Stomach (tissue), 9 donors: Measurements from ENCODE around the gene CYTH1. TPM values are rescaled to one million over a fixed set of nuclear protein-coding genes. Genes with fewer than 3 reads are reported as not detected.

ENCODE experiments used
- DNase-seq, 2 donors: peaks; one replicate each; pipeline versions ENCODE4 v3.0.0 to v3.0.0-alpha.2; 2013 to 2019
- H3K27ac ChIP-seq, 5 donors: fragments of 200-600 bp in 4 of 5; sonication (generic) in 4 of 5; one replicate each; pipeline ENCODE4 v1.5.1; 2013 to 2019; ENCODE audit warnings: mild to moderate bottlenecking in 1 of 5, moderate library complexity in 1 of 5
- H3K27me3 ChIP-seq, 3 donors: fragments of 200-600 bp; sonication (generic); one replicate each; pipeline ENCODE4 v1.5.1; 2017 to 2019; ENCODE audit warnings: mixed run types in 1 of 3
- H3K36me3 ChIP-seq, 4 donors: fragments of 200-600 bp; sonication (generic); 1 replicate in 3 of 4; 2 replicates in 1 of 4; pipeline ENCODE4 v1.5.1; 2016 to 2019
- H3K4me1 ChIP-seq, 4 donors: fragments of 200-600 bp; sonication (generic); one replicate each; pipeline ENCODE4 v1.5.1; 2016 to 2019
- H3K4me3 ChIP-seq, 4 donors: fragments of 200-600 bp; sonication (generic) in 3 of 4; one replicate each; pipeline ENCODE4 v1.5.1; 2016 to 2019; ENCODE audit warnings: mild to moderate bottlenecking in 1 of 4
- H3K9me3 ChIP-seq, 4 donors: fragments of 200-600 bp; sonication (generic); one replicate each; pipeline ENCODE4 v1.5.1; 2016 to 2019
- EP300 ChIP-seq: sonication (generic); formaldehyde crosslinking; IDR thresholded peaks from one replicate; pipeline ENCODE4 v1.6.1; 2017; ENCODE audit warnings: antibody characterized with exemption
- POLR2A ChIP-seq, 4 donors: fragments of 450-650 bp; IDR thresholded peaks; one replicate each; pipeline ENCODE4 v1.6.1; 2016; ENCODE audit warnings: antibody characterized with exemption in 4 of 4, control low read depth in 2 of 4, mild to moderate bottlenecking in 1 of 4, moderate library complexity in 1 of 4
- POLR2AphosphoS5 ChIP-seq, 3 donors: sonication (generic); formaldehyde crosslinking; IDR thresholded peaks; one replicate each; pipeline ENCODE4 v1.6.1; 2016; ENCODE audit warnings: antibody characterized with exemption in 3 of 3
- WGBS, 5 donors: extraction: QIAGEN DNeasy Blood & Tissue Kit in 3 of 5; methylation state at CpG; one replicate each; pipeline versions ENCODE4 v1.1.5 to v1.1.7; 2013 to 2018; 5-methylcytosine and 5-hydroxymethylcytosine counted together
- intact Hi-C: fragments of 100-400 bp; cut with DNase I; formaldehyde crosslinking; loops from one replicate; pipeline ENCODE4 v1.15.1; 2023; ENCODE audit warnings: low total_unique reads
- polyA plus RNA-seq, 3 donors: library from polyadenylated mRNA; stranded (reverse); fragments of 200-250 nt; gene quantifications; one replicate each; pipeline ENCODE4 v1.2.3, GENCODE V29; 2013
- total RNA-seq, 5 donors: library from RNA; depleted of rRNA; stranded (reverse); fragments of >200 nt; gene quantifications; one replicate each; pipeline versions ENCODE4 v1.1.0 to v1.2.3, GENCODE V29; 2014 to 2016
- TF ChIP-seq, protein P1 (sequence below), 7 experiments: fragments of 450-650 bp in 4 of 7; fragments of 200-600 bp in 3 of 7; sonication (generic) in 3 of 7; IDR thresholded peaks; one replicate each; pipeline ENCODE4 v1.5.1; 2016 to 2019; ENCODE audit warnings: antibody characterized with exemption in 7 of 7, control low read depth in 2 of 7, mild to moderate bottlenecking in 1 of 7
- donor health status: healthy with polysubstance abuse.
- donor health status: Bipolar disorder and iron deficiency.
- donor health status: healthy.

The CYTH1 gene
- total and polyA plus RNA-seq, 8 donors = 29.6 to 137 (median 55.9) TPM

GRCh38 chr17:78687125-78687524 is 94.9 kb downstream of the CYTH1 start:
- no peak for DNase-seq
- no peak for TF ChIP-seq POLR2AphosphoS5 (IDR thresholded peaks at IDR 0.05)
- no peak for TF ChIP-seq EP300
- TF ChIP-seq POLR2A (IDR thresholded peaks at IDR 0.05) = no peak
- TF ChIP-seq, protein P1, sequence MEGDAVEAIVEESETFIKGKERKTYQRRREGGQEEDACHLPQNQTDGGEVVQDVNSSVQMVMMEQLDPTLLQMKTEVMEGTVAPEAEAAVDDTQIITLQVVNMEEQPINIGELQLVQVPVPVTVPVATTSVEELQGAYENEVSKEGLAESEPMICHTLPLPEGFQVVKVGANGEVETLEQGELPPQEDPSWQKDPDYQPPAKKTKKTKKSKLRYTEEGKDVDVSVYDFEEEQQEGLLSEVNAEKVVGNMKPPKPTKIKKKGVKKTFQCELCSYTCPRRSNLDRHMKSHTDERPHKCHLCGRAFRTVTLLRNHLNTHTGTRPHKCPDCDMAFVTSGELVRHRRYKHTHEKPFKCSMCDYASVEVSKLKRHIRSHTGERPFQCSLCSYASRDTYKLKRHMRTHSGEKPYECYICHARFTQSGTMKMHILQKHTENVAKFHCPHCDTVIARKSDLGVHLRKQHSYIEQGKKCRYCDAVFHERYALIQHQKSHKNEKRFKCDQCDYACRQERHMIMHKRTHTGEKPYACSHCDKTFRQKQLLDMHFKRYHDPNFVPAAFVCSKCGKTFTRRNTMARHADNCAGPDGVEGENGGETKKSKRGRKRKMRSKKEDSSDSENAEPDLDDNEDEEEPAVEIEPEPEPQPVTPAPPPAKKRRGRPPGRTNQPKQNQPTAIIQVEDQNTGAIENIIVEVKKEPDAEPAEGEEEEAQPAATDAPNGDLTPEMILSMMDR (IDR thresholded peaks at IDR 0.05) = no peak
- no peaks in the 10 kb centered on the region for H3K9me3 ChIP-seq
- intact Hi-C loops = no loop called here
- 71 to 97% (median 89%) methylated on average over 3 of the region's 3 CpGs for WGBS, 5 donors
- H3K4me1 ChIP-seq = no peaks in the 10 kb centered on the region
- H3K36me3 ChIP-seq = peaks cover 44 to 91% (median 85%) of the 10 kb centered on the region in 4 donors
- no peak overlapping the region for H3K4me3 ChIP-seq
- H3K27me3 ChIP-seq = no peaks in the 10 kb centered on the region
- H3K27ac ChIP-seq = no peak overlapping the region

DNA sequence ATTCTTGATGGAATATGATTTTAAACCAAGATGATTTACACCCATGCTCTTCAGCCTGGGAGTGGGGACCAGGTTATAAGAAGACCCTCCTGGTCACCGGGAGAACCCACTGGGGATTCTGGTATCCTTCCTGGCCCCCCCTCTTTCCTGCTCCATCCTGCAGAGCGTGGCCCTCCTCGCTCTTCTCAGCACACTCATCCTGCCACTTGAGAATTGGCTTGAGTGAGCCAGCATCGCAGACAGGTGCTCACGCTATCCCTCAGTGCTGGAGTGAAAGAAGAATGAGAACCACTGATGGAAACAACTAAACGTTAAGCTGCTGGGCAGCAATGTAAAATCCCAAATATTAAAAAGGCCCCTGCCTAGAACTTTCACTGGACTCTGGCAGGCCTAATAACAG is 98.0 kb downstream of the CYTH1 start:
- peaks cover 0 to 7% (median 3%) of the 10 kb centered on the region in 4 donors for H3K4me1 ChIP-seq
- 88 to 96% (median 90%) methylated on average over 6 of the region's 6 CpGs for WGBS, 5 donors
- intact Hi-C loops = no loop called here
- H3K36me3 ChIP-seq = peaks cover 58 to 89% (median 80%) of the 10 kb centered on the region in 4 donors
- H3K27me3 ChIP-seq = no peaks in the 10 kb centered on the region
- H3K4me3 ChIP-seq = no peak overlapping the region
- DNase-seq = no peak
- H3K27ac ChIP-seq = no peak overlapping the region
- TF ChIP-seq, protein P1 (IDR thresholded peaks at IDR 0.05) = no peak
- no peaks in the 10 kb centered on the region for H3K9me3 ChIP-seq

DNA sequence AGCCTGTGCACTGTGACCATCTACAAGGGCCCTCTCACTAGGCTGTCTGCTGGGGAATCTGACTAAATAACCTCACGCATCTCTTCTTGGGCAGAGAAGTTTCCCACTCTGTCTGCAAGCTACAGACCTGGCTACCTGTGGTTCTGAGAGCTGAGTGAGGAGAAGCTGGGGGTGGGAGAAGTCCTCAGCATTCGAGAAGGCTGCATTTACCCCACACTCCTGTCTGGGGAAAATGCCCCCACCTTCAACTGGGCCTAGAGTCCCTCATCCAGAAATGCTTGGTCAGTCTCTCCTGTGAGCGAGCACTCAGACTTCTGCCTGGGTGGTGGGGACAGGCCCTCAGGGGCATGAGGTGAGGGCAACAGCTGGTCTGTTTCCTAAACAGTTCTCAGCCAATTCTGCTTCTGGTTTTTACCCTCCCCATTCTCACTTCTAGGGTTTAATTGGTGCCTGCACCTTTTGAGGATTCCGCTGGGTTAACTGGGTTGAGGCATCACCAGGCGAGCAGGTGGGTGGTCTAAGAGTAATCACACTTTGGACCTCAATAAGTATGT is 98.6 kb downstream of the CYTH1 start:
- intact Hi-C loops = no loop called here
- Histone ChIP-seq H3K9me3 (no peaks in the 10 kb centered on the region), H3K27ac (no peak overlapping the region), H3K27me3 (no peaks in the 10 kb centered on the region), H3K36me3 (peaks cover 58 to 89% (median 80%) of the 10 kb centered on the region in 4 donors), H3K4me1 (peaks cover 0 to 7% (median 3%) of the 10 kb centered on the region in 4 donors), H3K4me3 (no peak overlapping the region)
- 92 to 97% (median 95%) methylated on average over 4 to 5 of the region's 5 CpGs for whole genome bisulfite sequencing, 5 donors
- no peak for TF ChIP-seq EP300
- TF ChIP-seq, protein P1 (IDR thresholded peaks at IDR 0.05) = no peak
- no peak for TF ChIP-seq POLR2AphosphoS5 (IDR thresholded peaks at IDR 0.05)
- no peak for TF ChIP-seq POLR2A (IDR thresholded peaks at IDR 0.05)
- no peak for DNase-seq

- DNase-seq = no peak
- peaks cover 0 to 7% (median 3%) of the 10 kb centered on the region in 4 donors for H3K4me1 ChIP-seq
- H3K9me3 ChIP-seq = no peaks in the 10 kb centered on the region
- 83 to 97% (median 89%) methylated on average over 2 of the region's 2 CpGs for WGBS, 5 donors
- TF ChIP-seq POLR2AphosphoS5 (IDR thresholded peaks at IDR 0.05) (no peak), POLR2A (IDR thresholded peaks at IDR 0.05) (no peak), EP300 (no peak)
- TF ChIP-seq, protein P1 (IDR thresholded peaks at IDR 0.05) = no peak
- H3K36me3 ChIP-seq = peaks cover 57 to 89% (median 80%) of the 10 kb centered on the region in 4 donors
- no peak overlapping the region for H3K27ac ChIP-seq
- H3K27me3 ChIP-seq = no peaks in the 10 kb centered on the region
- intact Hi-C loops = no loop called here
- H3K4me3 ChIP-seq = no peak overlapping the region
These were observed 99.7 kb downstream of the CYTH1 start for GRCh38 chr17:78682363-78682762.
